ENCODE measurements around the gene CMTM5. TPM values are rescaled to one million over a fixed set of nuclear protein-coding genes. Genes with fewer than 3 reads are reported as not detected.

CMTM5 gene
- total RNA-seq, 2 experiments from 2014 or later, result not detected

DNA sequence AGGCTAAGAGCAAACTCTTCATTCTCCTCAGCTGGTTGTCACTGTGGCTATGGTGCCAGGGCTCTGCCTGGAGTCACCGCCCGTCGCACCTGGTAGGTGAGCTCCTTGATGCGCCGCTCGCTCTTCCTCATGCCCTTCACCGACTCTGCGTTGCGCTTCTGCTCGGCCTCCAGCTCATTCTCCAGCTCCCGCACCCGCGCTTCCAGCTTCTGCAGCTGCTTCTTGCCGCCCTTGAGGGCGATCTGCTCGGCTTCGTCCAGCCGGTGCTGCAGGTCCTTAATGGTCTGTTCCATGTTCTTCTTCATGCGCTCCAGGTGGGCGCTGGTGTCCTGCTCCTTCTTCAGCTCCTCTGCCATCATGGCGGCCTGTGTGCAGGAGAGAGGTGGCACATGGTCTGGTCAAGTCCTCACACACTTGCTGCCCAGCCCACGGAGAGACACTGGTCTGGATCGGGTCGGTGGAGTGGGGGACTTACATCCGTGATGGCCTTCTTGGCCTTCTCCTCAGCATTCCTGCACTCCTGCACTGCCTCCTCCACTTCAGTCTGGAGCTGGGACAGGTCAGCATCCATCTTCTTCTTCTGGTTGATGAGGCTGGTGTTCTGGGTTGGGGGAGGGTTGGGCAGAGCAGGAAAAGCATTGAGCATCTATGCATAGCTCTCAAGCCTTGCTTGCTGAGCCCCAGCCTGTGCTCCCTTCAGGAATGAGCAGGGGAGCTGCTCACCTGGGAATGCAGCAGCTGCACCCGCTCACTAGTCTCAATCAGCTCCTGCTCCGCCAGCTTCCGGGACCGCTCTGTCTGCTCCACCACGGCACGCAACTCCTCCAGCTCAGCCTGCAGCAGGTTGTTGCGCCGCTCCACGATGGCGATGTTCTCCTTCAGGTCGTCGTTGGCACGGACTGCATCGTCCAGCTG, 38.3 kb downstream of the CMTM5 start:
- no peaks in the 10 kb centered on the region for H4K20me1 ChIP-seq (ENCODE audit: insufficient read depth, low read length)
- H3K4me3 ChIP-seq (ENCODE audit: low read depth, low read length, poor library complexity, severe bottlenecking), result no peak overlapping the region
- intact Hi-C loops (cut with micrococcal nuclease; ENCODE audit: unreplicated experiment), result no loop called here
- BruUV-seq (replicated peaks), result no TSS peak
- H3K4me1 ChIP-seq (ENCODE audit: insufficient read depth, low read length, poor library complexity, severe bottlenecking), result no peaks in the 10 kb centered on the region
- no peaks in the 10 kb centered on the region for H3K9me3 ChIP-seq (ENCODE audit: low read length)
- H3K9me2 ChIP-seq (ENCODE audit: insufficient read depth, low read length), result no peaks in the 10 kb centered on the region
- no peaks in the 10 kb centered on the region for H3K79me2 ChIP-seq (ENCODE audit: insufficient read depth, low read depth, low read length)
- POLR2A ChIA-PET, result no interaction called here
- no peaks in the 10 kb centered on the region for H3K36me3 ChIP-seq (ENCODE audit: insufficient read depth, low read length)
- TF ChIP-seq, protein P1, sequence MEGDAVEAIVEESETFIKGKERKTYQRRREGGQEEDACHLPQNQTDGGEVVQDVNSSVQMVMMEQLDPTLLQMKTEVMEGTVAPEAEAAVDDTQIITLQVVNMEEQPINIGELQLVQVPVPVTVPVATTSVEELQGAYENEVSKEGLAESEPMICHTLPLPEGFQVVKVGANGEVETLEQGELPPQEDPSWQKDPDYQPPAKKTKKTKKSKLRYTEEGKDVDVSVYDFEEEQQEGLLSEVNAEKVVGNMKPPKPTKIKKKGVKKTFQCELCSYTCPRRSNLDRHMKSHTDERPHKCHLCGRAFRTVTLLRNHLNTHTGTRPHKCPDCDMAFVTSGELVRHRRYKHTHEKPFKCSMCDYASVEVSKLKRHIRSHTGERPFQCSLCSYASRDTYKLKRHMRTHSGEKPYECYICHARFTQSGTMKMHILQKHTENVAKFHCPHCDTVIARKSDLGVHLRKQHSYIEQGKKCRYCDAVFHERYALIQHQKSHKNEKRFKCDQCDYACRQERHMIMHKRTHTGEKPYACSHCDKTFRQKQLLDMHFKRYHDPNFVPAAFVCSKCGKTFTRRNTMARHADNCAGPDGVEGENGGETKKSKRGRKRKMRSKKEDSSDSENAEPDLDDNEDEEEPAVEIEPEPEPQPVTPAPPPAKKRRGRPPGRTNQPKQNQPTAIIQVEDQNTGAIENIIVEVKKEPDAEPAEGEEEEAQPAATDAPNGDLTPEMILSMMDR (conservative IDR thresholded peaks at IDR 0.05; ENCODE audit: low read length), result no peak
- no peak for TF ChIP-seq EZH2phosphoT487 (IDR thresholded peaks at IDR 0.05; ENCODE audit: borderline replicate concordance, low read depth, low read length)
- no peak overlapping the region for H2AFZ ChIP-seq (ENCODE audit: low read length)
- DNase-seq (ENCODE audit: low spot score), result no peak
- H3K27ac ChIP-seq (ENCODE audit: low read depth, low read length, poor library complexity, severe bottlenecking), result no peak overlapping the region
- CTCF ChIA-PET (ENCODE audit: unreplicated experiment), result no interaction called here
- no peak overlapping the region for H3K4me2 ChIP-seq (ENCODE audit: low read length)

DNA sequence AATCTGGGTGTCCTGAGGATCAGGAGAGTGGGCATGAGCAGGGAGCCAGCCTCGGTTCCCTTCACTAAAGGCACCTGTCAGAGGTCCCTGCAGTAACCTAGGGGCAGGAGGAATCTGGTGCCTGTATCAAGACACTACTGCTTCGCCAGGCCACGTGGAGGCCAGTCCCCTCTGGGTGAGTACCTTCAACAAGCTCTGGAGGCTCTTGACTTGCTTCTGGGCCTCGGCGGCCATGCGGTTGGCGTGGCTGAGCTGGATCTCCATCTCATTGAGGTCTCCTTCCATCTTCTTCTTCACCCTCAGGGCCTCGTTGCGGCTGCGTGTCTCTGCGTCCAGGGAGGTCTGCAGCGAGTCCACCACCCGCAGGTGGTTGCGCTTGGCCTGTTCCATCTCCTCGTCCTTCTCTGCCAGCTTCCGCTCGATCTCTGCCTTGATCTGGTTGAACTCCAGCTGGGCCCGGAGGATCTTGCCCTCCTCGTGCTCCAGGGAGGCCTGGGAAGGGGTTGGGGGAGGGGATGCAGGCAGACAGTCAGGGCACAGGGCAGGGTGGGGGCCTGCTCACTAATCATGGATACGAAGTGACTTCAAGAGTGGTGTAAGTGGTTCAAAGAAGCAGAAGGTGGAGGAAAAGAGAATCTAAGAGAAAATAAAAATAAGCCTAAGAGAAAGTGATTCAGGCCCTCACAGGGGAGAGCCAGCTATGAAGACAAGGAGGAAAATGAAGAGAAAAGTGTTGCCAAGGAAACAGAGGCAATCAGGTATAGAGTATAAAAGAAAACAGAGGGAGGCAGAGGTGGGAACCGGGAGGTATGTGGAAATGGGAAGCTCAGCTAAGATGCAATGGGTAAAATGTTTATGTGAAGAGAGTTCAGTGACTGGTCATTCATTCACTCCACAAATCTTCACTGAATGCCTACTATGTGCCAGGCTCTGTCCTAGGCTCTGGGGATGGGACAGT, 39.3 kb downstream of the CMTM5 start:
- H3K4me2 ChIP-seq (ENCODE audit: low read length), result no peak overlapping the region
- no TSS peak for BruUV-seq (replicated peaks)
- TF ChIP-seq, protein P1 (conservative IDR thresholded peaks at IDR 0.05; ENCODE audit: low read length), result no peak
- TF ChIP-seq EZH2phosphoT487 (IDR thresholded peaks at IDR 0.05; ENCODE audit: borderline replicate concordance, low read depth, low read length), result no peak
- H3K9me2 ChIP-seq (ENCODE audit: insufficient read depth, low read length), result no peaks in the 10 kb centered on the region
- no peaks in the 10 kb centered on the region for H3K79me2 ChIP-seq (ENCODE audit: insufficient read depth, low read depth, low read length)
- intact Hi-C loops (cut with micrococcal nuclease; ENCODE audit: unreplicated experiment), result no loop called here
- ChIA-PET CTCF (ENCODE audit: unreplicated experiment) (no interaction called here), POLR2A (no interaction called here)
- no peaks in the 10 kb centered on the region for H3K4me1 ChIP-seq (ENCODE audit: insufficient read depth, low read length, poor library complexity, severe bottlenecking)
- H3K4me3 ChIP-seq (ENCODE audit: low read depth, low read length, poor library complexity, severe bottlenecking), result no peak overlapping the region
- H3K27ac ChIP-seq (ENCODE audit: low read depth, low read length, poor library complexity, severe bottlenecking), result no peak overlapping the region
- H3K9me3 ChIP-seq (ENCODE audit: low read length), result no peaks in the 10 kb centered on the region
- H3K36me3 ChIP-seq (ENCODE audit: insufficient read depth, low read length), result no peaks in the 10 kb centered on the region
- no peak for DNase-seq (ENCODE audit: low spot score)
- H2AFZ ChIP-seq (ENCODE audit: low read length), result no peak overlapping the region
- no peaks in the 10 kb centered on the region for H4K20me1 ChIP-seq (ENCODE audit: insufficient read depth, low read length)

Measured in OCI-LY7 (cell line).